Activated CD8-positive, alpha-beta memory T cell treated with anti-CD3 and anti-CD28 coated beads for 36 hours (primary cell): Measurements from ENCODE around the gene UNC5C. TPM values are rescaled to one million over a fixed set of nuclear protein-coding genes. Genes with fewer than 3 reads are reported as not detected.
"Not testable (repeated sequence)": the region's sequence is repeated elsewhere in the genome, so short reads cannot be mapped to it uniquely, and the experiment has no call there.

ENCODE experiments used
- CTCF ChIA-PET: fragments of 350-600 bp; sonication (Branson Sonifier 250); formaldehyde crosslinking; loops from one replicate; lab custom pipeline; 2021; ENCODE audit warnings: antibody characterized with exemption; lab: Charles Lee
- POLR2A ChIA-PET: fragments of 350-600 bp; sonication (Branson Sonifier 250); formaldehyde crosslinking; loops from one replicate; lab custom pipeline; 2021; ENCODE audit warnings: antibody characterized with exemption; lab: Charles Lee
- total RNA-seq, 2 experiments: library from RNA; stranded (reverse); gene quantifications; one replicate each; pipeline ENCODE4 v1.2.3, GENCODE V29; 2021

UNC5C gene
- total RNA-seq, 2 experiments from 2014 or later = not detected

- POLR2A ChIA-PET = no interaction called here
- CTCF ChIA-PET = no interaction called here
Measured at GRCh38 chr4:95170176-95170575, 378.6 kb downstream of the UNC5C start.

GRCh38 chr4:95167805-95168204 is 381.0 kb downstream of the UNC5C start:
- ChIA-PET CTCF (no interaction called here), POLR2A (no interaction called here)

GRCh38 chr4:95165926-95166524 is 382.7 kb downstream of the UNC5C start:
- ChIA-PET POLR2A (no interaction called here), CTCF (interaction anchor here (0.9 kb wide), 1 partner anchor 17 kb away, joined by 3 read pairs; no protein-coding TSS in a partner anchor)

- ChIA-PET POLR2A (no interaction called here), CTCF (no interaction called here)
Measured at GRCh38 chr4:95162867-95163266, 385.9 kb downstream of the UNC5C start.

GRCh38 chr4:95161781-95162469 is 386.8 kb downstream of the UNC5C start:
- ChIA-PET CTCF (no interaction called here), POLR2A (no interaction called here)

GRCh38 chr4:95159384-95159783 is 389.4 kb downstream of the UNC5C start:
- ChIA-PET POLR2A (no interaction called here), CTCF (interaction anchor here (1.0 kb wide), 1 partner anchor 21 kb away, joined by 3 read pairs; no protein-coding TSS in a partner anchor)

GRCh38 chr4:95158626-95159025 is 390.1 kb downstream of the UNC5C start:
- POLR2A ChIA-PET = no interaction called here
- CTCF ChIA-PET = interaction anchor here (1.0 kb wide), 1 partner anchor 22 kb away, joined by 3 read pairs; no protein-coding TSS in a partner anchor

GRCh38 chr4:95158045-95158444 is 390.7 kb downstream of the UNC5C start:
- CTCF ChIA-PET = no interaction called here
- POLR2A ChIA-PET = no interaction called here

- CTCF ChIA-PET = no interaction called here
- POLR2A ChIA-PET = no interaction called here
Measured at GRCh38 chr4:95157596-95157995, 391.2 kb downstream of the UNC5C start.

- ChIA-PET CTCF (interaction anchor here (0.7 kb wide), 1 partner anchor 889 kb away, joined by 3 read pairs; no protein-coding TSS in a partner anchor), POLR2A (interaction anchor here (0.6 to 0.7 kb wide), 2 partner anchors 392 to 393 kb away, joined by 5 to 7 read pairs; partner anchors contain the start of gene UNC5C)
Measured at GRCh38 chr4:95156452-95156765, 392.4 kb downstream of the UNC5C start.

GRCh38 chr4:95155759-95156451 is 392.9 kb downstream of the UNC5C start:
- POLR2A ChIA-PET = interaction anchor here (0.6 to 0.7 kb wide), 2 partner anchors 393 to 394 kb away, joined by 5 to 7 read pairs; partner anchors contain the start of gene UNC5C
- CTCF ChIA-PET = interaction anchor here (0.7 kb wide), 2 partner anchors 25 to 888 kb away, joined by 3 to 6 read pairs; no protein-coding TSS in a partner anchor

- CTCF ChIA-PET = no interaction called here
- POLR2A ChIA-PET = no interaction called here
Measured at GRCh38 chr4:95153182-95153581, 395.6 kb downstream of the UNC5C start.

GRCh38 chr4:95151255-95151654 is 397.5 kb downstream of the UNC5C start:
- CTCF ChIA-PET = no interaction called here
- POLR2A ChIA-PET = no interaction called here

GRCh38 chr4:95142932-95143331 is 405.8 kb downstream of the UNC5C start:
- POLR2A ChIA-PET = no interaction called here
- CTCF ChIA-PET = no interaction called here

- ChIA-PET CTCF (no interaction called here), POLR2A (no interaction called here)
Measured at GRCh38 chr4:95141361-95141760, 407.4 kb downstream of the UNC5C start.

- CTCF ChIA-PET, POLR2A ChIA-PET: not testable (repeated sequence)
Measured at GRCh38 chr4:95139424-95139823, 409.3 kb downstream of the UNC5C start.

- POLR2A ChIA-PET, CTCF ChIA-PET: not testable (repeated sequence)
Measured at GRCh38 chr4:95134016-95134415, 414.8 kb downstream of the UNC5C start.

- POLR2A ChIA-PET = no interaction called here
- CTCF ChIA-PET = no interaction called here
Measured at GRCh38 chr4:95129821-95130311, 418.9 kb downstream of the UNC5C start.

- ChIA-PET POLR2A (no interaction called here), CTCF (no interaction called here)
Measured at GRCh38 chr4:95129031-95129430, 419.7 kb downstream of the UNC5C start.

GRCh38 chr4:95124906-95125504 is 423.8 kb downstream of the UNC5C start:
- ChIA-PET CTCF (interaction anchor here (0.7 kb wide), 1 partner anchor 339 kb away, joined by 3 read pairs; no protein-coding TSS in a partner anchor), POLR2A (no interaction called here)
